Measurements from ENCODE around the gene PAXX. TPM values are rescaled to one million over a fixed set of nuclear protein-coding genes. Genes with fewer than 3 reads are reported as not detected.

PAXX gene
- total RNA-seq, 1 donor from 2014 or later: 53.1 TPM

- intact Hi-C loops (cut with DNase I): no loop called here
- no peaks in the 10 kb centered on the region for H3K9me3 ChIP-seq
- DNase-seq (no peak), ATAC-seq (no peak)
- no peak overlapping the region for H3K27ac ChIP-seq
- no peak overlapping the region for H3K4me3 ChIP-seq
- no peak for TF ChIP-seq CTCF (IDR thresholded peaks at IDR 0.05)
- H3K27me3 ChIP-seq: no peaks in the 10 kb centered on the region
- H3K4me1 ChIP-seq: peaks cover 11% of the 10 kb centered on the region
- no peaks in the 10 kb centered on the region for H3K36me3 ChIP-seq
Measured at GRCh38 chr9:137023157-137023556, 30.9 kb downstream of the PAXX start.

- H3K36me3 ChIP-seq: no peaks in the 10 kb centered on the region
- ATAC-seq: no peak
- no peak overlapping the region for H3K4me3 ChIP-seq
- peaks cover 13% of the 10 kb centered on the region for H3K4me1 ChIP-seq
- no peaks in the 10 kb centered on the region for H3K9me3 ChIP-seq
- no peak overlapping the region for H3K27ac ChIP-seq
- TF ChIP-seq CTCF (IDR thresholded peaks at IDR 0.05): no peak
- intact Hi-C loops (cut with DNase I): no loop called here
- no peak for DNase-seq
- H3K27me3 ChIP-seq: no peaks in the 10 kb centered on the region
Measured at GRCh38 chr9:137023583-137023991, 31.4 kb downstream of the PAXX start.

- H3K27ac ChIP-seq: no peak overlapping the region
- H3K9me3 ChIP-seq: no peaks in the 10 kb centered on the region
- H3K27me3 ChIP-seq: no peaks in the 10 kb centered on the region
- intact Hi-C loops (cut with DNase I): no loop called here
- TF ChIP-seq CTCF (IDR thresholded peaks at IDR 0.05): no peak
- ATAC-seq: no peak
- no peak for DNase-seq
- H3K36me3 ChIP-seq: no peaks in the 10 kb centered on the region
- peaks cover 27% of the 10 kb centered on the region for H3K4me1 ChIP-seq
- no peak overlapping the region for H3K4me3 ChIP-seq
Measured at GRCh38 chr9:137025517-137025966, 33.3 kb downstream of the PAXX start.

- intact Hi-C loops (cut with DNase I): no loop called here
- no peak overlapping the region for H3K4me3 ChIP-seq
Measured at GRCh38 chr9:137026384-137026783, 34.2 kb downstream of the PAXX start.

GRCh38 chr9:137026828-137027227 is 34.6 kb downstream of the PAXX start:
- peaks cover 36% of the 10 kb centered on the region for H3K4me1 ChIP-seq
- H3K36me3 ChIP-seq: no peaks in the 10 kb centered on the region
- ATAC-seq (no peak), DNase-seq (no peak)
- TF ChIP-seq CTCF (IDR thresholded peaks at IDR 0.05): no peak
- intact Hi-C loops (cut with DNase I): no loop called here
- H3K27me3 ChIP-seq: no peaks in the 10 kb centered on the region
- no peaks in the 10 kb centered on the region for H3K9me3 ChIP-seq
- peak overlapping the region; percentile 52 for H3K4me3 ChIP-seq
- H3K27ac ChIP-seq: no peak overlapping the region

More at GRCh38 chr9:137026384-137026783, 34.2 kb downstream of the PAXX start:
- Histone ChIP-seq H3K9me3 (no peaks in the 10 kb centered on the region), H3K27ac (no peak overlapping the region), H3K27me3 (no peaks in the 10 kb centered on the region), H3K36me3 (no peaks in the 10 kb centered on the region), H3K4me1 (peaks cover 35% of the 10 kb centered on the region)
- ATAC-seq (no peak), DNase-seq (no peak)
- no peak for TF ChIP-seq CTCF (IDR thresholded peaks at IDR 0.05)
